WTC11 (cell line): ENCODE data around the gene KIAA0930. TPM values are rescaled to one million over a fixed set of nuclear protein-coding genes. Genes with fewer than 3 reads are reported as not detected.

Source experiments
- ATAC-seq: fragments of 200-7000 bp; cut with Tn5 transposase; 2 replicates; pipeline ENCODE4 v1.10.0; 2021; ENCODE audit warnings: mild to moderate bottlenecking, moderate library complexity
- CTCF ChIA-PET: fragments of 300-600 bp; sonication (Branson Sonifier 250); formaldehyde crosslinking; loops from one replicate; lab custom pipeline; 2021; ENCODE audit warnings: antibody characterized with exemption; lab: Charles Lee
- POLR2A ChIA-PET: fragments of 350-600 bp; sonication (Branson Sonifier 250); formaldehyde crosslinking; loops from one replicate; lab custom pipeline; 2021; ENCODE audit warnings: antibody characterized with exemption; lab: Charles Lee
- DNase-seq: peaks from one replicate; pipeline ENCODE4 v3.0.0; 2021; ENCODE audit warnings: low spot score
- H3K27ac Mint-ChIP-seq: 2 replicates; pipeline ENCODE4 v1.8.0; 2021; ENCODE audit warnings: mixed read lengths
- H3K27me3 Mint-ChIP-seq: 2 replicates; pipeline ENCODE4 v1.8.0; 2021; ENCODE audit warnings: low read depth, mild to moderate bottlenecking, moderate library complexity, mixed read lengths
- H3K36me3 Mint-ChIP-seq: 2 replicates; pipeline ENCODE4 v1.8.0; 2021; ENCODE audit warnings: mixed read lengths
- H3K4me1 Mint-ChIP-seq: 2 replicates; pipeline ENCODE4 v1.8.0; 2022; ENCODE audit warnings: mixed read lengths
- H3K4me3 Mint-ChIP-seq: 2 replicates; pipeline ENCODE4 v1.8.0; 2021; ENCODE audit warnings: mild to moderate bottlenecking, moderate library complexity, mixed read lengths
- H3K9me3 Mint-ChIP-seq: 2 replicates; pipeline ENCODE4 v1.8.0; 2021; ENCODE audit warnings: mixed read lengths
- EMX1 ChIP-seq: fragments of 250-450 bp; sonication (Bioruptor Pico); IDR thresholded peaks from 2 replicates; pipeline ENCODE4 v1.8.0; 2021; ENCODE audit warnings: mild to moderate bottlenecking
- FOXJ3 ChIP-seq: sonication (generic); formaldehyde crosslinking; IDR thresholded peaks from 2 replicates; pipeline ENCODE4 v1.9.0; 2021; ENCODE audit warnings: missing genetic modification reagents, mild to moderate bottlenecking, borderline replicate concordance
- FOXP1 ChIP-seq: sonication (generic); formaldehyde crosslinking; IDR thresholded peaks from 2 replicates; pipeline ENCODE4 v1.8.0; 2022; ENCODE audit warnings: missing genetic modification reagents, mild to moderate bottlenecking, moderate library complexity, borderline replicate concordance
- GRHL2 ChIP-seq: fragments of 250-450 bp; sonication (Bioruptor Pico); IDR thresholded peaks from 2 replicates; pipeline ENCODE4 v1.8.0; 2022; ENCODE audit warnings: mild to moderate bottlenecking, moderate library complexity; ENCODE audit not compliant: insufficient replicate concordance, severe bottlenecking
- KAT7 ChIP-seq: sonication (generic); formaldehyde crosslinking; IDR thresholded peaks from 2 replicates; pipeline ENCODE4 v1.8.1; 2023; ENCODE audit warnings: missing genetic modification reagents, mild to moderate bottlenecking, borderline replicate concordance
- MYBL2 ChIP-seq: sonication (generic); formaldehyde crosslinking; IDR thresholded peaks from 2 replicates; pipeline ENCODE4 v1.8.1; 2023; ENCODE audit warnings: mild to moderate bottlenecking, moderate library complexity, missing genetic modification reagents
- NFATC4 ChIP-seq: fragments of 250-450 bp; sonication (Bioruptor Pico); IDR thresholded peaks from 2 replicates; pipeline ENCODE4 v1.9.0; 2021; ENCODE audit warnings: mild to moderate bottlenecking
- RORB ChIP-seq: fragments of 250-450 bp; sonication (Bioruptor Pico); IDR thresholded peaks from 2 replicates; pipeline ENCODE4 v1.9.0; 2021; ENCODE audit warnings: mild to moderate bottlenecking
- SMAD3 ChIP-seq: sonication (generic); formaldehyde crosslinking; IDR thresholded peaks from 2 replicates; pipeline ENCODE4 v1.8.0; 2022; ENCODE audit warnings: missing genetic modification reagents, mild to moderate bottlenecking, borderline replicate concordance
- SMAD4 ChIP-seq: sonication (generic); formaldehyde crosslinking; IDR thresholded peaks from 2 replicates; pipeline ENCODE4 v1.8.0; 2022; ENCODE audit warnings: mild to moderate bottlenecking, missing genetic modification reagents
- TCF7 ChIP-seq: sonication (generic); formaldehyde crosslinking; IDR thresholded peaks from 2 replicates; pipeline ENCODE4 v1.8.0; 2022; ENCODE audit warnings: mild to moderate bottlenecking, low read depth, missing genetic modification reagents, moderate library complexity
- ZBTB21 ChIP-seq: sonication (generic); formaldehyde crosslinking; IDR thresholded peaks from 2 replicates; pipeline ENCODE4 v1.8.1; 2023; ENCODE audit warnings: mild to moderate bottlenecking, missing genetic modification reagents, borderline replicate concordance
- ZNF219 ChIP-seq: sonication (generic); formaldehyde crosslinking; IDR thresholded peaks from 2 replicates; pipeline ENCODE4 v1.8.0; 2023; ENCODE audit warnings: missing genetic modification reagents, mild to moderate bottlenecking, borderline replicate concordance
- ZNF263 ChIP-seq: sonication (generic); formaldehyde crosslinking; IDR thresholded peaks from 2 replicates; pipeline ENCODE4 v1.8.1; 2022; ENCODE audit warnings: low read depth, mild to moderate bottlenecking, moderate library complexity, missing genetic modification reagents
- ZNF423 ChIP-seq: fragments of 250-450 bp; sonication (Bioruptor Pico); IDR thresholded peaks from 2 replicates; pipeline ENCODE4 v2.1.2; 2022; ENCODE audit warnings: mild to moderate bottlenecking, moderate library complexity
- total RNA-seq: library from RNA; stranded (reverse); gene quantifications from 3 replicates; pipeline ENCODE4 v1.2.3, GENCODE V29; 2021
- TF ChIP-seq, protein P1 (sequence below): sonication (generic); formaldehyde crosslinking; IDR thresholded peaks from 2 replicates; pipeline ENCODE4 v1.8.1; 2023; ENCODE audit warnings: mild to moderate bottlenecking, missing genetic modification reagents, moderate library complexity
- TF ChIP-seq, protein P2 (sequence below): sonication (generic); formaldehyde crosslinking; IDR thresholded peaks from 2 replicates; pipeline ENCODE4 v1.8.1; 2022; ENCODE audit warnings: mild to moderate bottlenecking, missing genetic modification reagents, moderate library complexity, borderline replicate concordance
- TF ChIP-seq, protein P3 (sequence below): fragments of 250-450 bp; sonication (Bioruptor Pico); conservative IDR thresholded peaks from 2 replicates; pipeline ENCODE4 v1.9.0; 2021; ENCODE audit warnings: mild to moderate bottlenecking
- TF ChIP-seq, protein P4 (sequence below): fragments of 250-450 bp; sonication (Bioruptor Pico); IDR thresholded peaks from 2 replicates; pipeline ENCODE4 v2.1.2; 2022; ENCODE audit warnings: mild to moderate bottlenecking, moderate library complexity
- TF ChIP-seq, protein P5 (sequence below): sonication (generic); formaldehyde crosslinking; conservative IDR thresholded peaks from 2 replicates; pipeline ENCODE4 v1.8.1; 2022; ENCODE audit warnings: mild to moderate bottlenecking, missing genetic modification reagents

Gene KIAA0930
- total RNA-seq, 1 experiment from 2014 or later = 62.1 TPM

DNA sequence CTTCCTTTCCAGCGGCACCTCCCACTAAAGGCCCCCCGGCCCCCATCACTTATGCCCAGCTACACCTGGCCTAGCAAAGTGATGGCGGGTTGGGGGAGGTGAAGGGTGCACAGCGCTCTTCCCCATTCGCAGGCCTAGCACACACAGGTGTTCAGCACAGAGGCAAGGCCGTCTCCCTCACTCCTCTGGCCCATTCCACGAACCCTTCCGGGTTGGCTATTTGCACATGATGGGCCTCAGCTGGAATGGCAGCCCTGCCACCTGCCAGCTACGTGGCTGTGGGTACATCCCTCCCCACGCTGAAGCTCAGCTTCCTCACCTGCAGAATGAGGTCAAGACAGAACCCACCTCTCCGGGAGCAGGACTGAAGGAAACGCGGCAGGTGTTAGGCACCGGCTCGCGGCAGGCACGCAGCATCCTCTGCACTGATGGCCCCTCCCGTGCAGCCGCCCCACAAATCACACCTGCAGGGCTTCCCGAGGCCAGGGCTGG is 4.8 kb downstream of the KIAA0930 start:
- TF ChIP-seq, protein P1, sequence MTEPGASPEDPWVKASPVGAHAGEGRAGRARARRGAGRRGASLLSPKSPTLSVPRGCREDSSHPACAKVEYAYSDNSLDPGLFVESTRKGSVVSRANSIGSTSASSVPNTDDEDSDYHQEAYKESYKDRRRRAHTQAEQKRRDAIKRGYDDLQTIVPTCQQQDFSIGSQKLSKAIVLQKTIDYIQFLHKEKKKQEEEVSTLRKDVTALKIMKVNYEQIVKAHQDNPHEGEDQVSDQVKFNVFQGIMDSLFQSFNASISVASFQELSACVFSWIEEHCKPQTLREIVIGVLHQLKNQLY (CRISPR knock-in tag) = no peak
- TF ChIP-seq, protein P2, sequence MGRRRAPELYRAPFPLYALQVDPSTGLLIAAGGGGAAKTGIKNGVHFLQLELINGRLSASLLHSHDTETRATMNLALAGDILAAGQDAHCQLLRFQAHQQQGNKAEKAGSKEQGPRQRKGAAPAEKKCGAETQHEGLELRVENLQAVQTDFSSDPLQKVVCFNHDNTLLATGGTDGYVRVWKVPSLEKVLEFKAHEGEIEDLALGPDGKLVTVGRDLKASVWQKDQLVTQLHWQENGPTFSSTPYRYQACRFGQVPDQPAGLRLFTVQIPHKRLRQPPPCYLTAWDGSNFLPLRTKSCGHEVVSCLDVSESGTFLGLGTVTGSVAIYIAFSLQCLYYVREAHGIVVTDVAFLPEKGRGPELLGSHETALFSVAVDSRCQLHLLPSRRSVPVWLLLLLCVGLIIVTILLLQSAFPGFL (CRISPR knock-in tag) = no peak
- no peak for TF ChIP-seq FOXP1 (CRISPR knock-in tag)
- no peak for TF ChIP-seq KAT7 (CRISPR knock-in tag)
- TF ChIP-seq SMAD3 = no peak
- TF ChIP-seq TCF7 (CRISPR knock-in tag) = no peak
- TF ChIP-seq, protein P3, sequence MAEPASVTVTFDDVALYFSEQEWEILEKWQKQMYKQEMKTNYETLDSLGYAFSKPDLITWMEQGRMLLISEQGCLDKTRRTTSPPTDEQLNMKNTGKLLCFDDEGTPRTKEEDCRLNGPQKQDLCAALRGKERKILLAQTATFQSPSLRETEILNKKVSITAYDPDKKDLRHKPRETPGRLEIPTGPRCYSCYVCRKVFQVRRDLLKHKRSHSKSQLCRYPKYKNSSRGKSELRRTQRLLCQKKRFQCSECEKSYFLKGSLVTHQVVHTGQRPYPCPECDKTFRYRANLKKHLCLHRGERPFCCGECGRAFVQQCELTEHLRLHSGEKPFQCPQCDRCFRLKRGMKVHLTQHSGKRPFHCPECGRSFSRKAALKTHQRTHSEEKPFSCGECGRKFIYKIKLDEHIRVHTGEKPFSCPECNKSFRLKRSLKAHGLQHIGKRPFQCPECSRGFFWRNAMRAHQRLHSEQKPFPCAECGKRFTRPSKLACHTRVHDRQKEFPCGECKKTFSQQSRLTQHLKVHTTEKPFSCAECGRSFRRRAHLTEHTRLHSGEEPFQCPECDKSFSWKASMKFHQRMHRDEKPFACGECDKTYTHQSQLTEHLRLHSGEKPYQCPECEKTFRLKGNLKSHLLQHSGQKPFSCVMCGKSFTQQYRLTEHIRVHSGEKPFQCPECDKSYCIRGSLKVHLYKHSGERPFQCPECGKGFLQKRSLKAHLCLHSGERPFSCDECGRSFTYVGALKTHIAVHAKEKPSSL (CRISPR knock-in tag) = no peak
- no peak for TF ChIP-seq SMAD4 (CRISPR knock-in tag)
- TF ChIP-seq, protein P4, sequence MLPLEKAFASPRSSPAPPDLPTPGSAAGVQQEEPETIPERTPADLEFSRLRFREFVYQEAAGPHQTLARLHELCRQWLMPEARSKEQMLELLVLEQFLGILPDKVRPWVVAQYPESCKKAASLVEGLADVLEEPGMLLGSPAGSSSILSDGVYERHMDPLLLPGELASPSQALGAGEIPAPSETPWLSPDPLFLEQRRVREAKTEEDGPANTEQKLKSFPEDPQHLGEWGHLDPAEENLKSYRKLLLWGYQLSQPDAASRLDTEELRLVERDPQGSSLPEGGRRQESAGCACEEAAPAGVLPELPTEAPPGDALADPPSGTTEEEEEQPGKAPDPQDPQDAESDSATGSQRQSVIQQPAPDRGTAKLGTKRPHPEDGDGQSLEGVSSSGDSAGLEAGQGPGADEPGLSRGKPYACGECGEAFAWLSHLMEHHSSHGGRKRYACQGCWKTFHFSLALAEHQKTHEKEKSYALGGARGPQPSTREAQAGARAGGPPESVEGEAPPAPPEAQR = no peak
- Mint-ChIP-seq H3K4me3 (no peak overlapping the region), H3K27me3 (peaks cover 7% of the 10 kb centered on the region), H3K4me1 (peaks cover 17% of the 10 kb centered on the region), H3K27ac (no peak overlapping the region), H3K9me3 (no peaks in the 10 kb centered on the region), H3K36me3 (0 out of 2 replicates have a peak, but pooled peaks cover 3% of the 10 kb centered on the region)
- CTCF ChIA-PET = no interaction called here
- ATAC-seq = no peak
- DNase-seq = no peak
- POLR2A ChIA-PET = no interaction called here

DNA sequence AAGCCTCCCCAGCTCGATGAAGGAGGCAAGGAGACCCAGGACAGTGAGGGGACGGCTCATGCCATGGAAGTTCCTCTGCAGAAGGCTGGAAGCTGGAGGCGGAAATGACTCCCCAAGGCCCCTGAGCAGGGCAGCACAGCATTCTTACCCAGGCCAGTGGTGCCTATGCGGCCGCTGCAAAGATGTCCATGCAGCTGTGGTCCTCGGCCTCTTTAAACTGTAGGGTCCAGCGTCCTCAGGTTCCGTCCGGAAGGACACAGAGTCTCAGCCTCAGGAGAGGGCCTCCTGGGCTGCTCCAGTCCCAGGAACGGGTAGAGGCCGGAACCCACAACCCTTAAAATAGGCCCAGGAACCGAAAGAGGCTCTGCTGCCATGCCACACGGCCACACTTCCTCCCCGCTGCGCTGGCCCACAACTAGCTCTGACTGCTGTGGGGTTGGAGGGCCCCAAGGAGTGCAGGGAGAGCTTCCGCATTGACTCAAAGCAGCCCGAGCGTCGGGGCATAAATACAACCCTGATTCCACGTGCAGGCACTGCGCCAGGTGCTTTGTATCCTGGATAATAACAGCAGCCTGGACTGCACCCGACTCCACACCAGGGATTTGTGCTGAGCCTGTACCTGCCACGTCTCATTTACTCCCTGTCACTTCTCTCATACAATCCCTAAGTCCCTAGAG is 5.5 kb downstream of the KIAA0930 start:
- peaks cover 7% of the 10 kb centered on the region for H3K27me3 Mint-ChIP-seq
- ATAC-seq = no peak
- no peak for DNase-seq
- H3K4me1 Mint-ChIP-seq = peaks cover 17% of the 10 kb centered on the region
- ChIA-PET POLR2A (no interaction called here), CTCF (interaction anchor here (0.6 to 2.4 kb wide), 2 partner anchors 21 to 26 kb away, joined by 3 to 7 read pairs; no protein-coding TSS in a partner anchor)
- no peak overlapping the region for H3K27ac Mint-ChIP-seq
- no peak overlapping the region for H3K4me3 Mint-ChIP-seq
- TF ChIP-seq ZNF423 = no peak
- TF ChIP-seq, protein P5, sequence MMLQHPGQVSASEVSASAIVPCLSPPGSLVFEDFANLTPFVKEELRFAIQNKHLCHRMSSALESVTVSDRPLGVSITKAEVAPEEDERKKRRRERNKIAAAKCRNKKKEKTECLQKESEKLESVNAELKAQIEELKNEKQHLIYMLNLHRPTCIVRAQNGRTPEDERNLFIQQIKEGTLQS (CRISPR knock-in tag) = no peak
- no peak for TF ChIP-seq FOXJ3
- TF ChIP-seq EMX1 (CRISPR knock-in tag) = no peak
- no peak for TF ChIP-seq RORB
- no peak for TF ChIP-seq MYBL2 (CRISPR knock-in tag)
- no peak for TF ChIP-seq ZBTB21
- 0 out of 2 replicates have a peak, but pooled peaks cover 3% of the 10 kb centered on the region for H3K36me3 Mint-ChIP-seq
- H3K9me3 Mint-ChIP-seq = no peaks in the 10 kb centered on the region

DNA sequence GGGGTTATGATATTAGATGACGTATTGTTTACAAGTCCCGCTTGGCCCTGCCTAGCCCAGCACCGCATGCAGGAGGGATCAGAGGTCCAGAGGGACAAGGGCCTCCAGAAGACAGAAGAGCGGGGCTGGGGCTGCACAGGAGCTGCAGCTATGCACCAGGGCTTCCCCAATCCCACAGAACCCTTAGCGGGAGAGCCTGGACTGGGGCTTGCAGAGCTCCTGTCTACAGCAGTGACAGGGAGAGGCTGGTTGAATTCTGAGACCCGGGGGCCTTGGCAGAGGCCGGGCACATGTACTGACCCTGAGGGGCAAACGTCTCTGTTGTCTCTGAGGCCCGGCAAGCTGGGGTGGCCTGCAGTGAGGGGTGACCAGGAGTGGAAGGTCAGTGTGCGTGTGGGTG is 6.9 kb downstream of the KIAA0930 start:
- Mint-ChIP-seq H3K4me3 (no peak overlapping the region), H3K27ac (no peak overlapping the region), H3K27me3 (no peaks in the 10 kb centered on the region), H3K9me3 (no peaks in the 10 kb centered on the region), H3K36me3 (0 out of 2 replicates have a peak, but pooled peaks cover 1% of the 10 kb centered on the region)
- POLR2A ChIA-PET = no interaction called here
- CTCF ChIA-PET = interaction anchor here (0.6 to 2.4 kb wide), 3 partner anchors 25 to 91 kb away, joined by 3 to 7 read pairs (median 5); no protein-coding TSS in a partner anchor
- ATAC-seq (no peak), DNase-seq (no peak)
- TF ChIP-seq GRHL2 (CRISPR knock-in tag) (no peak), ZNF219 (no peak), RORB (no peak), NFATC4 (CRISPR knock-in tag) (no peak), ZNF263 (CRISPR knock-in tag) (no peak)
- TF ChIP-seq, all 79 proteins: peak for 0
- peaks cover 7% of the 10 kb centered on the region for H3K4me1 Mint-ChIP-seq
